Retinal pigment epithelial cell (primary cell): ENCODE data around the gene CPE.

Experiments used
- DNase-seq: peaks from one replicate; pipeline ENCODE4 v3.0.0-alpha.2; 2010; ENCODE audit warnings: low read depth
- H3K4me3 ChIP-seq: 2 replicates; pipeline ENCODE4 v1.5.1; 2011; ENCODE audit warnings: mild to moderate bottlenecking, low read length, control low read depth, moderate library complexity
- TF ChIP-seq, protein P1 (sequence below): conservative IDR thresholded peaks from 2 replicates; pipeline ENCODE4 v1.5.1; 2011; ENCODE audit warnings: low read depth, low read length, control low read depth, inconsistent platforms

The CPE gene

DNA sequence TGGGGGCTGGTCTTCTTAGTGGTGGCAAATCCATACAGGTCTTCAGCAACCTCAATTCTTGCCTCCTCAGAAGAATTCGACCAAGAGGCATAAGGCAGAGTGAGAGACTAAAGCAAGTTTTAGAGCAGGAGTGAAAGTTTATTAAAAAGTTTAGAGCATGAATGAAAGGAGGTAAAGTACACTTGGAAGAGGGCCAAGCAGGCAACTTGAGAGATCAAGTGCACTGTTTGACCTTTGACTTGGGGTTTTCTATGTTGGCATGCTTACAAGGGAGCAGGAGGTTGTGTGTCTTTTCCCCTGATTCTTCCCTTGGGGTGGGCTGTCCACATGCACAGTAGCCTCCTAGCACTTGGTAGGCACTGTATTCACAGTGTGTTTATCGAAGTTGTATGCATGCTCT, 91.2 kb downstream of the CPE start:
- TF ChIP-seq, protein P1, sequence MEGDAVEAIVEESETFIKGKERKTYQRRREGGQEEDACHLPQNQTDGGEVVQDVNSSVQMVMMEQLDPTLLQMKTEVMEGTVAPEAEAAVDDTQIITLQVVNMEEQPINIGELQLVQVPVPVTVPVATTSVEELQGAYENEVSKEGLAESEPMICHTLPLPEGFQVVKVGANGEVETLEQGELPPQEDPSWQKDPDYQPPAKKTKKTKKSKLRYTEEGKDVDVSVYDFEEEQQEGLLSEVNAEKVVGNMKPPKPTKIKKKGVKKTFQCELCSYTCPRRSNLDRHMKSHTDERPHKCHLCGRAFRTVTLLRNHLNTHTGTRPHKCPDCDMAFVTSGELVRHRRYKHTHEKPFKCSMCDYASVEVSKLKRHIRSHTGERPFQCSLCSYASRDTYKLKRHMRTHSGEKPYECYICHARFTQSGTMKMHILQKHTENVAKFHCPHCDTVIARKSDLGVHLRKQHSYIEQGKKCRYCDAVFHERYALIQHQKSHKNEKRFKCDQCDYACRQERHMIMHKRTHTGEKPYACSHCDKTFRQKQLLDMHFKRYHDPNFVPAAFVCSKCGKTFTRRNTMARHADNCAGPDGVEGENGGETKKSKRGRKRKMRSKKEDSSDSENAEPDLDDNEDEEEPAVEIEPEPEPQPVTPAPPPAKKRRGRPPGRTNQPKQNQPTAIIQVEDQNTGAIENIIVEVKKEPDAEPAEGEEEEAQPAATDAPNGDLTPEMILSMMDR: no peak

DNA sequence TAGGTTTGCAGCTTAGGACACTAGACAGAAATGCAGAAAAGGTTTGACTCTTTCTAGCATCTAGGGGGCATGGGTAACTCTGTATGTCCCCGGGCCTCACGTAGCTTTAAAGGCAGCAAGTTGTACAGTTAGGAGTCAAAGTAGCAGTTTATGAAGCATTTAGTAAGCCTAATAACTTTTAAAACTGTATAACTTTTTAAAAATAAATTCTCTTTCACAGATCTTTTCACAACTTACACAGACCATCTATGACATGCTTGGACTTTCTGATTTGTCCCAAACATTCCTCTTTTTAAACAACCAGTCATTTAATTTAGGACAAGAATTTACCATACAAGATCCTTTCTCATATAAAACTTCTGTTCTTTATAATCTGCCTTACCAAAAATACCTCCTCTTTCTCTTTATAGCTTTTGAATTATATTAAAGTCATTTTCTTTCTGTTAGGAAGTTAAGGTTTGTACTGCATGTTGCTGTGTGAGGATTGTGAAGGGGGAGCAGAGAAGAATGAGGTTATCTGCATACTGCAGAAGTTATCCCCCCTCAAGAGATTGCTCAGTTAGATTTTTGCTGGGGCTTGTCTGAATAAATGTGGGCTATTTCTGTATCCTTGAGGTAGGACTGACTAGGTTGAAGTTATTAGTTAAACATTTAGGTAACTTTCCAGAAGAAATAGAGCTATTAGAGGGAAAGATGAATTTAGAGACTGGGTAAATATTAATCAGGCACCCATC, 94.3 kb downstream of the CPE start:
- H3K4me3 ChIP-seq: no peak overlapping the region
- TF ChIP-seq, protein P1: no peak
- no peak for DNase-seq

More for the DNA sequence above, 91.2 kb downstream of the CPE start:
- no peak overlapping the region for H3K4me3 ChIP-seq
- no peak for DNase-seq

DNA sequence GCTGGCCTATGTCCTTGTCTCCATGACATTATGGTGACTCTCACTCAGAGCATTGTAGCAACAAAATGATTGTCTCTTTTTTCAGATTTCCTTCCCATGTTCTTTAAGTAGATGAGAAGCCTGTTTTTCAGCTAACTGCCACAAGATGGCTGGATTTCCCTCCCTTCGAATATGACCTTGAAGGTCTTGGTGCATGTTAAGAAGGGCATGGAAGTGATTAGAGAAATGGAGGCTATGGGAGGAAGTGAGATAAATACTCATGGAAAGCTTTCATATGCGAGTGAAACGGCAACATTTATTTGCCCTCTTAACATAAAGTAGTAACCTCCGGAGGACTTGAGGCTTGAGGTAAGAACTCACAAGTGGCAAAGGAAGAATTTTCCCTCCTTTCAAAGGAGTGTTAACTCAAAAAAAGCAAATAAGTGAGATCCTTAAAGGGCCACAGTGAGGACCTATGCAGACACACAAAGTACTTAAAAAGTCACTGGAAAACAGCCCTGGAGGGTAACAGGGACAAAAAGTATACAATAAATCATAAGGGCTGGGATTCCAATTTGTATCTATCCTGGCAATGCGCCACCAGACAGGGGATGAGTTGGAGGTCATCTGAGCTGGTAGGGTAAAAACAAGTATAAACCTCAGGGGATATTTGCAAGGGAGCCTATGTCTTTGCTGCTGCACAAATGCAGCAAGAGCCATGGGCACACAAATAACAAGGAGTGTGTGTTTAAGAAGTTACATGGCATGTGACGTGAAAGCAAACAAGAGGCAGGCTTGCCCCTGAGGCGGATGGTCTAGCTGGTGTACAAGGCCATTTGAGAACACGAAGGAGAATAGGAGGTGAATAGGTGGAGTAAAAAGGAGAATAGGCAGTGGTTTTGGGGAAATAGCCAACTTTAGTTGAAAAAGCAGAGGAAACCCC, 96.2 kb downstream of the CPE start:
- TF ChIP-seq, protein P1: no peak
- DNase-seq: no peak
- H3K4me3 ChIP-seq: no peak overlapping the region

DNA sequence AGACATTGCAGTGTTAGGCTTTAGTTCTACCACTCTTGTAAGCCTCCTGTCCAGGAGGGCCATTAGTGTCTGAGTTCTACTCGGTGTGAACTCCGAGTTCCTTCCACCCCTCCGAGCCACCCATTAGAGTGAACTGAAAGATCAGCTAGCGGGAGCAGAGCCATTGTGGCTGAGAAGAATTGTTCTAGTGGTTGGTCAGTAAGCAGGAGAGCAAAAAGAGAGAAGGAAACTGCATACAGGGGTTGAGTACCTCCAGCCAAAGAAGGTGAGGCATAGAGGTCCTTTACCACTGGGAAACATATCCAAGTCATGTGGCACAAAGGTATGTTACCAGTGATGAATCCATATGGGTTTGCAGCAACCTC, 96.9 kb downstream of the CPE start:
- TF ChIP-seq, protein P1: no peak
- no peak for DNase-seq
- H3K4me3 ChIP-seq: no peak overlapping the region

DNA sequence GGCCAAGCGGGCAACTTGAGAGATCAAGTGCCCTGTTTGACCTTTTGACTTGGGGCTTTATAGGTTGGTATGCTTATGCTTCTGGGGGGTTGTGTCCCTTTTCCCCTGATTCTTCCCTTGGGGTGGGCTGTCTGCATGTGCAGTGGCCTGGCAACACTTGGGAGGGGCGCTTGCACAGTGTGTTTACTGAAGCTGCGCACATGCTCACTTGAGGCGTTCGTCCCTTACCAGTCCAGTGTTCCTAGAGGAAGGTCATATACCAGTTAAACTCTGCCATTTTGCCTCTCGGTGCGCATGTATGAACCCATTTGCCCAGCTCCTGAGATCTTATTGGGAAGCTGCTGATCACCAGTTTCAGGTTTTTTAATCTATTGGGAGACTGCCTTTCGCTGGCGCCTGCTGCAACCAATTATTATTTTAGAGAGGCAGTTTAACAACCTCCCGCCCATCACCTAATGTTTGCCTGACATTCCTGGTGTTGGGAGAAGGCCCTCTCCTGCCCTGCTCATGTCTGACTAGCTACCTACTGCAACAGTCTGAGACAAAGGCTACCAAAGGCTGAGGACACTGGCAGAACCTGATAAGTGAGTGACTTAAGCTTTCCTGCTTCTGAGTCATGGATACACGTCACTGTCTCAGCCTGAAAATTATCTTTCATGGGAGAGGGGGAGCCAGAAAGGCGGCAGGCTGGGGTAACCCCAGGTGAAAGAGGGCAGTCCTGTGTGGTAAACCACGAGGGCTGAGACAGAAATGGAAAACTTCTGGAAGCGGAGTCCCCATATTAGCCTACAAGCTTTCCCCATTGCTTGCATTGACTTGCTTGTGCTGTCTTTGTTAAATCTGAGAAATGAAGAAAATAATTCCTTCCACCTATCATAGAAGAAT, 97.6 kb downstream of the CPE start:
- peak; percentile 28 for DNase-seq
- TF ChIP-seq, protein P1: no peak

DNA sequence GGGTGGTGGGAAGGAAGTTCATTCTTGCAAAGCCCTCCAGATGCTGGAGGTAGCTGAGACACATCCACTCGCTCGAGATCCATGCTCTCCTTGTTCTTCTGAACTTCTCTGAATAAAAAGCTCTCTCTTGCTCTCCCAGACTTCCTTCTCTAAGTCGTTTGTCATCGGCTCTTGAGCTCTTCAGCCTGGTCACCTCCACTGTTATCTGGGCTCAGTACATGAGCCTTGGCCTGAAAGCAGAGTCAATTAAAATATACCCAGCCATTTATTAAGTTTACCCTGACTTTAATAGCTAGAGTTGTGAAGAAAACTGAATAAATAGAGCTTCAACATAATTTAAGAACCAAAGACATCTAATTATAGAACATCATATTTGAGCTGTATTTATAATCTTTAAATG, 99.0 kb downstream of the CPE start:
- TF ChIP-seq, protein P1: no peak
- no peak overlapping the region for H3K4me3 ChIP-seq
- no peak for DNase-seq

More for the DNA sequence above, 97.6 kb downstream of the CPE start:
- no peak overlapping the region for H3K4me3 ChIP-seq
